ENCODE data around the gene SMYD3. TPM values are rescaled to one million over a fixed set of nuclear protein-coding genes. Genes with fewer than 3 reads are reported as not detected.

SMYD3 gene
- total and polyA plus RNA-seq, 2 of the 4 experiments (the other 2 are of a cell fraction) = 26.5 to 37.6 TPM

- Histone ChIP-seq H3K27ac (ENCODE audit: insufficient read depth, low read length) (no peak overlapping the region), H3K9me3 (ENCODE audit: control insufficient read depth, insufficient read depth, low read length) (peaks cover 2% of the 10 kb centered on the region; the same call in 1 of the 2 replicates), H3K18ac (ENCODE audit: low read depth, low read length) (no peak overlapping the region), H3K4me2 (ENCODE audit: low read depth, low read length) (no peak overlapping the region), H3K23ac (ENCODE audit: low read depth, low read length) (no peak overlapping the region), H3K36me3 (ENCODE audit: control insufficient read depth, insufficient read depth, low read length) (no peaks in the 10 kb centered on the region), H3K4me3 (ENCODE audit: insufficient read depth, low read depth, low read length) (no peak overlapping the region), H3K14ac (replicated peaks; ENCODE audit: low read depth, low read length) (no peak overlapping the region), H2BK5ac (ENCODE audit: low read depth, low read length, poor library complexity, severe bottlenecking) (no peak overlapping the region), H3K9me1 (ENCODE audit: insufficient read depth, low read length) (no peaks in the 10 kb centered on the region), H2AK9ac (replicated peaks; ENCODE audit: low read depth, low read length, poor library complexity) (no peak overlapping the region), H3K27me3 (ENCODE audit: control insufficient read depth, insufficient read depth, low read length) (no peaks in the 10 kb centered on the region), H3K79me1 (ENCODE audit: low read depth in 1 of 2, low read length in 2 of 2) (no peaks in the 10 kb centered on the region), H3K4me1 (ENCODE audit: control insufficient read depth, insufficient read depth, low read length) (no peaks in the 10 kb centered on the region), H2AFZ (replicated peaks; ENCODE audit: low read length, poor library complexity) (no peak overlapping the region), H3K56ac (ENCODE audit: extremely low read depth, insufficient read depth, low read length) (no peak overlapping the region), H2BK120ac (ENCODE audit: low read depth, low read length) (no peak overlapping the region), H3K9ac (ENCODE audit: low read depth, low read length) (no peak overlapping the region), H2BK20ac (ENCODE audit: low read depth, low read length) (no peak overlapping the region), H3K4ac (ENCODE audit: low read depth, low read length) (no peak overlapping the region), H4K20me1 (ENCODE audit: insufficient read depth, low read length) (no peaks in the 10 kb centered on the region), H4K91ac (ENCODE audit: insufficient read depth, low read depth, low read length) (no peak overlapping the region), H4K5ac (ENCODE audit: low read depth, low read length) (no peak overlapping the region), H2BK15ac (ENCODE audit: low read depth, low read length) (no peak overlapping the region), H2AK5ac (ENCODE audit: low read depth, low read length) (no peak overlapping the region), H4K8ac (ENCODE audit: low read depth in 2 of 2, low read length in 2 of 2) (no peak overlapping the region)
- dilution Hi-C loops (cut with HindIII; ENCODE audit: low sequenced_read_pairs, unreplicated experiment) (no loop called here), in situ Hi-C loops (cut with MboI; ENCODE audit: low sequenced_read_pairs) (no loop called here), intact Hi-C loops (cut with micrococcal nuclease) (no loop called here)
- POLR2A ChIA-PET (ENCODE audit: unreplicated experiment) = no interaction called here
- DNase-seq (peak; percentile 8), ATAC-seq (ENCODE audit: low read depth) (no peak)
- TF ChIP-seq CHD1 (IDR thresholded peaks at IDR 0.05; ENCODE audit: low read depth, low read length) = no peak
- TF ChIP-seq, protein P1, sequence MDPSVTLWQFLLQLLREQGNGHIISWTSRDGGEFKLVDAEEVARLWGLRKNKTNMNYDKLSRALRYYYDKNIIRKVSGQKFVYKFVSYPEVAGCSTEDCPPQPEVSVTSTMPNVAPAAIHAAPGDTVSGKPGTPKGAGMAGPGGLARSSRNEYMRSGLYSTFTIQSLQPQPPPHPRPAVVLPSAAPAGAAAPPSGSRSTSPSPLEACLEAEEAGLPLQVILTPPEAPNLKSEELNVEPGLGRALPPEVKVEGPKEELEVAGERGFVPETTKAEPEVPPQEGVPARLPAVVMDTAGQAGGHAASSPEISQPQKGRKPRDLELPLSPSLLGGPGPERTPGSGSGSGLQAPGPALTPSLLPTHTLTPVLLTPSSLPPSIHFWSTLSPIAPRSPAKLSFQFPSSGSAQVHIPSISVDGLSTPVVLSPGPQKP (IDR thresholded peaks at IDR 0.05; ENCODE audit: borderline replicate concordance, low read depth, low read length) = no peak
- TF ChIP-seq SMC3 (IDR thresholded peaks at IDR 0.05; ENCODE audit: low read depth, low read length) = no peak
- no peak for TF ChIP-seq USF2 (IDR thresholded peaks at IDR 0.05; ENCODE audit: low read depth, low read length)
- TF ChIP-seq CEBPB (IDR thresholded peaks at IDR 0.05; ENCODE audit: low read depth, low read length) = no peak
- no peak for TF ChIP-seq RFX5 (IDR thresholded peaks at IDR 0.05; ENCODE audit: low read depth, low read length)
- CTCF ChIA-PET = interaction anchor here (0.6 to 1.2 kb wide), 4 partner anchors 12 to 272 kb away, joined by 3 to 6 read pairs (median 4); no protein-coding TSS in a partner anchor
- BruUV-seq (replicated peaks) = no TSS peak
- no CpG with 5 or more reads among the region's 6 CpGs for WGBS, 2 experiments (ENCODE audit: extremely low coverage in 2 of 2, insufficient read length in 1 of 2)
Observed at GRCh38 chr1:246262281-246262680, 244.8 kb downstream of the SMYD3 start.
